ENCODE results near the gene CTCFL. TPM values are rescaled to one million over a fixed set of nuclear protein-coding genes. Genes with fewer than 3 reads are reported as not detected.

The CTCFL gene
- total and polyA plus RNA-seq, 7 donors = 0.36 TPM; not detected in 6

DNA sequence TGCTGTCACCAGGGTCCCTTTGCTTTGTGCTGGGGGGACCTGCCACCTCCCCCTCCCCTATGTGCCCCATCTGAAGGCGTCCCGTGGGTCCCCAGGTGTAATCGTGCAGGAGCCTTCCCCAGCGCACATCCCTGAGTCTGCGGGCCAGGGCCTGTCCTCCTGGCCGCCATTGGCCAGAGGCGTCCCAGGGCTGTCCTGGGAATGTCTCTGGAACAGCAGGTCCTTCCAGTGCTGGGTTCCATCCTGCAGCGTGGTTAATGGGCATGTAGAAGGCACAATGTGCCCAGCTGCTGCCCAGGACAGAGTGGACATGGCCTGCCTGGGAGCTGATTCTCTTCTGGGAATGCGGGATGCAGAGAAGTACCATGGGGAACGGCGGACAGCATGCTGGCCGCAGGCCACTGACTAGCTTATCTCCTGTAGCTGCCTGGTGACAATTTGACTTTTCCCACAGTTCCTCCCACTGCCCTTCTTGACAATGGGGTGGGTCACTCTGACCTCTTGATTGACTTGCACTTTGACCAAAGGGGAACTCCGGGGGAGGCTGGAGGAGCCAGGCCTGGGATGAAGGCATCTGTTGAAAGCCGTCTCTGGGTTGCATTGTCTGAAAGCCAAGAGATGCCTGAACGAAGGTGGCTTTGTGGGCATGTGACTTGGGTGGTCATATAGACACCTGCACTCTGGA is 64.0 kb downstream of the CTCFL start:
- Histone ChIP-seq H3K4me1 (peaks cover 0 to 42% (median 39%) of the 10 kb centered on the region in 4 donors), H3K27ac (peak overlapping the region in 2 of 4 donors; percentile 82 to 86), H3K27me3 (no peaks in the 10 kb centered on the region), H3K9me3 (no peaks in the 10 kb centered on the region), H3K4me3 (no peak overlapping the region), H3K36me3 (no peaks in the 10 kb centered on the region)
- no peak for DNase-seq
- 87 to 92% methylated on average over 15 of the region's 15 CpGs for WGBS, 2 donors
- intact Hi-C loops (cut with DNase I) = no loop called here
- TF ChIP-seq, protein P1, sequence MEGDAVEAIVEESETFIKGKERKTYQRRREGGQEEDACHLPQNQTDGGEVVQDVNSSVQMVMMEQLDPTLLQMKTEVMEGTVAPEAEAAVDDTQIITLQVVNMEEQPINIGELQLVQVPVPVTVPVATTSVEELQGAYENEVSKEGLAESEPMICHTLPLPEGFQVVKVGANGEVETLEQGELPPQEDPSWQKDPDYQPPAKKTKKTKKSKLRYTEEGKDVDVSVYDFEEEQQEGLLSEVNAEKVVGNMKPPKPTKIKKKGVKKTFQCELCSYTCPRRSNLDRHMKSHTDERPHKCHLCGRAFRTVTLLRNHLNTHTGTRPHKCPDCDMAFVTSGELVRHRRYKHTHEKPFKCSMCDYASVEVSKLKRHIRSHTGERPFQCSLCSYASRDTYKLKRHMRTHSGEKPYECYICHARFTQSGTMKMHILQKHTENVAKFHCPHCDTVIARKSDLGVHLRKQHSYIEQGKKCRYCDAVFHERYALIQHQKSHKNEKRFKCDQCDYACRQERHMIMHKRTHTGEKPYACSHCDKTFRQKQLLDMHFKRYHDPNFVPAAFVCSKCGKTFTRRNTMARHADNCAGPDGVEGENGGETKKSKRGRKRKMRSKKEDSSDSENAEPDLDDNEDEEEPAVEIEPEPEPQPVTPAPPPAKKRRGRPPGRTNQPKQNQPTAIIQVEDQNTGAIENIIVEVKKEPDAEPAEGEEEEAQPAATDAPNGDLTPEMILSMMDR (IDR thresholded peaks at IDR 0.05) = no peak
- TF ChIP-seq EP300 (IDR thresholded peaks at IDR 0.05) (no peak), POLR2AphosphoS5 (IDR thresholded peaks at IDR 0.05) (no peak), POLR2A (IDR thresholded peaks at IDR 0.05) (no peak)

DNA sequence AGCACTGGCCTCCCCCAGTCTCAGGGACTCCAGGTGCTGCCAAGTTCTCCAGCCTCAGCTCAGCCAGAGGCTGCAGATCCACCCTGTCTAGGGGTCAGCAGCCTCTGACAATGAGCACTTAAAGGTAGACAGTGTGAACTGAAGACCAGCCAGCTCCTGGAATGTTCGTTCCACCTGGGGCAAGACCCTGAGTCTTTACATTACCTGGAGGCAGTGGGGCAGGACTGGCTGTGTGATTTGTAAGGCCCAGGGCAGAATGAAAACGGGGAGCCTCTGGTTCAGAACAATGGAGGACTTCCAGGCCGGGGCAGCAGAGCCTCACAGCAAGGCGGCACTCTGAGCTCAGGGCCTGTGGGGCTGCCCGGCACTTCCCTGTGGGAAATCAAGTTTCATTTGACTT is 65.0 kb downstream of the CTCFL start:
- TF ChIP-seq POLR2AphosphoS5 (IDR thresholded peaks at IDR 0.05) = no peak
- no peak for TF ChIP-seq EP300 (IDR thresholded peaks at IDR 0.05)
- no peak for TF ChIP-seq POLR2A (IDR thresholded peaks at IDR 0.05)
- TF ChIP-seq, protein P1 (IDR thresholded peaks at IDR 0.05) = no peak
- Histone ChIP-seq H3K27me3 (no peaks in the 10 kb centered on the region), H3K4me1 (peaks cover 0 to 42% (median 39%) of the 10 kb centered on the region in 4 donors), H3K4me3 (no peak overlapping the region), H3K36me3 (no peaks in the 10 kb centered on the region), H3K27ac (peak overlapping the region in 3 of 4 donors; percentile 77 to 86 (median 82)), H3K9me3 (no peaks in the 10 kb centered on the region)
- intact Hi-C loops (cut with DNase I) = no loop called here
- no peak for DNase-seq
- WGBS, 2 donors = 88 to 93% methylated on average over 5 of the region's 5 CpGs

DNA sequence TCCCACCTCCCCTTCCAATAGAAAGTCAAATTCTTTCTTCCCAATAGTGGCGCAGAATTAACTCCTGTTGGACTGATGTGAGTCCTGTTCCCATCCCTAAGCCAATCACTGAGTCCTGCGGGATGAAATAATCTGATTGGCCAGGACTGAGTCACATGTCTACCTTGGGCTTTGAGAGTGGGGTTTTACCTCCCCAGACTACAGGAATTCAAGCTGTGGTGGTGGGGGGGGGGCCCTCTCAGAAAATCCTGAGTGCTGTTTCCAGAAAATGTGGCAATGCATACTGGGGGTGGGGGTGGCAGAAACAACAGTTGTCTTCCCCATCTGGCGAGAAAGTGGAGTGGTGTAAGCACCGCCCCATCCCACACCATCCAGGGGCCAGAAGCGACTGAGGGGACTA is 65.7 kb downstream of the CTCFL start:
- Histone ChIP-seq H3K36me3 (no peaks in the 10 kb centered on the region), H3K4me3 (no peak overlapping the region), H3K27me3 (no peaks in the 10 kb centered on the region), H3K27ac (peak overlapping the region; percentile 76 to 86 (median 80)), H3K4me1 (peaks cover 0 to 40% (median 37%) of the 10 kb centered on the region in 4 donors), H3K9me3 (no peaks in the 10 kb centered on the region)
- 85 to 86% methylated on average over 5 of the region's 5 CpGs for WGBS, 2 donors
- TF ChIP-seq POLR2AphosphoS5 (IDR thresholded peaks at IDR 0.05) (no peak), EP300 (IDR thresholded peaks at IDR 0.05) (no peak), POLR2A (IDR thresholded peaks at IDR 0.05) (no peak)
- TF ChIP-seq, protein P1 (IDR thresholded peaks at IDR 0.05) = no peak
- intact Hi-C loops (cut with DNase I) = no loop called here
- DNase-seq = no peak

DNA sequence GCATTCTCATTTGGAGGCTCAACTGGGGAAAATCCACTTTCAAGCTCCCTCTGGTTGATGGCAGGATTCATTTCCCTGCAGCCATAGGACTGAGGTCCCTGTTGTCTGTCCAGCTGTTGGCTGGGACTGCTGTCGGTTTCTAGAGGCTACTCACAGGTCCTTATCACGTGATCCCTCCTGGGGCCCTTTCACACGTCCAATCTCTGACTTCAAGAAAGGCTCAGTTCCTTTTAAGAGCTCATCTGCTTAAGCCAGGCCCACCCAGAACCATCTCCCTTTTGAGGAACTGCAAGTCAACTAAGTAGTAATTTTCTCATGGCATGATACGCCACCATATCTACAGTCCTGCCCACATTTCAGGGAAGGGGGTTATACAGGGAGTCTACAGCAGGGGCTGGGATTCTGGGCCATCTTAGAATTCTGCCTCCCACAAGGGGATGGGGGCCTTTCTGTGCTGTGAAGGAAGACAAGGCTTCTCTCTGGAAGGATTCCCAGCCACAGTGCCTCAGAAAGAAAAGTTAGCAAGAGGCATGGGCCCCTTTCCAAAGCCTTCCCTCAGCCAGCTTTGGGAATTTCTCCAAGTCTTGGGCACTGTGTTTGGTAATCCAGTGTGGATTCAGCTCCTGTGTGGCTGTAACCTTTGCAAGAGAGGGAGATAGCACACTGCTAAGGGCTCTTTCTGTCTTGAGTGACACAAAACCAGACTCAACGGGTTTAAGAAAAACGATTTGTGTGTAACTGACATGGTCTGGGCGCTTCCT is 66.4 kb downstream of the CTCFL start:
- H3K4me1 ChIP-seq = peaks cover 0 to 36% (median 33%) of the 10 kb centered on the region in 4 donors
- peak; percentile 90 for DNase-seq
- intact Hi-C loops (cut with DNase I) = no loop called here
- no peaks in the 10 kb centered on the region for H3K9me3 ChIP-seq
- H3K4me3 ChIP-seq = no peak overlapping the region
- H3K36me3 ChIP-seq = no peaks in the 10 kb centered on the region
- TF ChIP-seq, protein P1 (IDR thresholded peaks at IDR 0.05) = no peak
- TF ChIP-seq EP300 (IDR thresholded peaks at IDR 0.05) (peak in 1 of 4 donors; percentile 2), POLR2AphosphoS5 (IDR thresholded peaks at IDR 0.05) (peak in 3 of 4 donors; percentile 12 to 48 (median 46))
- peak overlapping the region; percentile 76 to 86 (median 80) for H3K27ac ChIP-seq
- no peaks in the 10 kb centered on the region for H3K27me3 ChIP-seq
- WGBS, 2 donors = 81 to 84% methylated on average over 7 of the region's 7 CpGs

All from sigmoid colon (tissue), 7 donors.